Osteocyte (in vitro differentiated cells): ENCODE results near the gene EHMT2. TPM values are rescaled to one million over a fixed set of nuclear protein-coding genes. Genes with fewer than 3 reads are reported as not detected.
"Not testable (repeated sequence)": the region's sequence is repeated elsewhere in the genome, so short reads cannot be mapped to it uniquely, and the experiment has no call there.

Source experiments
- DNase-seq: peaks from one replicate; pipeline ENCODE4 v3.0.0; 2021; ENCODE audit warnings: mixed read lengths; ENCODE audit not compliant: unreplicated experiment; ENCODE audit errors: extremely low spot score
- H3K27ac Mint-ChIP-seq: one replicate; pipeline ENCODE4 v1.8.0; 2021; ENCODE audit warnings: mild to moderate bottlenecking, mixed read lengths; ENCODE audit not compliant: unreplicated experiment
- H3K27me3 Mint-ChIP-seq: one replicate; pipeline ENCODE4 v1.8.0; 2021; ENCODE audit warnings: mixed read lengths; ENCODE audit not compliant: unreplicated experiment
- H3K36me3 Mint-ChIP-seq: one replicate; pipeline ENCODE4 v1.8.0; 2021; ENCODE audit warnings: mixed read lengths; ENCODE audit not compliant: unreplicated experiment
- H3K4me1 Mint-ChIP-seq: one replicate; pipeline ENCODE4 v1.8.0; 2021; ENCODE audit warnings: mixed read lengths; ENCODE audit not compliant: unreplicated experiment
- H3K4me3 Mint-ChIP-seq: one replicate; pipeline ENCODE4 v1.8.0; 2021; ENCODE audit warnings: mild to moderate bottlenecking, moderate library complexity, mixed read lengths; ENCODE audit not compliant: unreplicated experiment
- H3K9me3 Mint-ChIP-seq: one replicate; pipeline ENCODE4 v1.8.0; 2021; ENCODE audit warnings: mixed read lengths; ENCODE audit not compliant: unreplicated experiment
- total RNA-seq: library from RNA; stranded (reverse); gene quantifications from 2 replicates; pipeline ENCODE4 v1.2.1, GENCODE V29; 2021
- TF ChIP-seq, protein P1 (sequence below): fragments of 200-600 bp; sonication (generic); IDR thresholded peaks from 2 replicates; pipeline ENCODE4 v1.5.0; 2021; ENCODE audit warnings: antibody characterized with exemption, mild to moderate bottlenecking, moderate library complexity

Gene EHMT2
- total RNA-seq, 1 donor from 2014 or later: 62.4 TPM

- Mint-ChIP-seq H3K4me3 (no peak overlapping the region), H3K27ac (no peak overlapping the region)
- DNase-seq: no peak
These were observed 46.6 kb downstream of the EHMT2 start for GRCh38 chr6:31850765-31851484.

DNA sequence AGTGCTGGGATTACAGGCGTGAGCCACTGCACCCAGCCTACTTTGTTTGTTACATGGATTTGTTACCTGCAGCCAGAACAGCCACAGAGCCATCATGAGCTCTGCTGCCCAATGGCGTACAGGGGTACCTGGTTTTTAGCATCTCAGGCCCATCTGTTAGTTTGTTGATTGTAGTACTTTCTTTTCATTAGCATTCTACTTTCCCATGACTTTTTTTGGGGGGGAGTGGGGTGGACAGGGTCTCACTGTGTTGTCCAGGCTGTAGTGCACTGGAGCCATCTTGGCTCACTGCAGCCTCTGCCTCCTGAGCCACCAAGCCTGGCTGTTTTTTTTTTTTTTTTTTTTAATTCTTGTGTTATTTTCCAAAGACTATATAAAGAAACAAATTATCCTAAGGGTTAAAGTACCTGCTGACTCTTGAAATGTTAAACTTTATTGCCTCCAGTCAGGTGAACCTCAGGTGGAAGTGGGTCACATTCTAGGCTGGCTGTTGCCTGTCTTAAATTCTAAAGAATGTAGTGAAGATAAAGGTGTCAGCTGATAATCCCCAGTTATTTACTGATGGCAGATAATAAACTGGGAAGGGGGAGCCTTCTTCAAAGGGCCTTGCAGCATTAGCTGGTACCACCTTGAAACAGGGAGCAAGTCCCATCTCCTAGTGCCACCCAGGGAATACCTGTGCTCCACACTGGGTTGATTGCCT lies 50.1 kb downstream of the EHMT2 start:
- no peak overlapping the region for H3K4me3 Mint-ChIP-seq
- TF ChIP-seq, protein P1, sequence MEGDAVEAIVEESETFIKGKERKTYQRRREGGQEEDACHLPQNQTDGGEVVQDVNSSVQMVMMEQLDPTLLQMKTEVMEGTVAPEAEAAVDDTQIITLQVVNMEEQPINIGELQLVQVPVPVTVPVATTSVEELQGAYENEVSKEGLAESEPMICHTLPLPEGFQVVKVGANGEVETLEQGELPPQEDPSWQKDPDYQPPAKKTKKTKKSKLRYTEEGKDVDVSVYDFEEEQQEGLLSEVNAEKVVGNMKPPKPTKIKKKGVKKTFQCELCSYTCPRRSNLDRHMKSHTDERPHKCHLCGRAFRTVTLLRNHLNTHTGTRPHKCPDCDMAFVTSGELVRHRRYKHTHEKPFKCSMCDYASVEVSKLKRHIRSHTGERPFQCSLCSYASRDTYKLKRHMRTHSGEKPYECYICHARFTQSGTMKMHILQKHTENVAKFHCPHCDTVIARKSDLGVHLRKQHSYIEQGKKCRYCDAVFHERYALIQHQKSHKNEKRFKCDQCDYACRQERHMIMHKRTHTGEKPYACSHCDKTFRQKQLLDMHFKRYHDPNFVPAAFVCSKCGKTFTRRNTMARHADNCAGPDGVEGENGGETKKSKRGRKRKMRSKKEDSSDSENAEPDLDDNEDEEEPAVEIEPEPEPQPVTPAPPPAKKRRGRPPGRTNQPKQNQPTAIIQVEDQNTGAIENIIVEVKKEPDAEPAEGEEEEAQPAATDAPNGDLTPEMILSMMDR: no peak
- no peaks in the 10 kb centered on the region for H3K9me3 Mint-ChIP-seq
- H3K27me3 Mint-ChIP-seq: no peaks in the 10 kb centered on the region
- H3K36me3 Mint-ChIP-seq: no peaks in the 10 kb centered on the region
- H3K4me1 Mint-ChIP-seq: no peaks in the 10 kb centered on the region
- H3K27ac Mint-ChIP-seq: no peak overlapping the region
- DNase-seq: no peak

More at GRCh38 chr6:31850765-31851484, 46.6 kb downstream of the EHMT2 start:
- Mint-ChIP-seq H3K9me3 (peaks cover 5% of the 10 kb centered on the region), H3K36me3 (peaks cover 1% of the 10 kb centered on the region), H3K27me3 (no peaks in the 10 kb centered on the region), H3K4me1 (no peaks in the 10 kb centered on the region)
- TF ChIP-seq, protein P1: no peak

- Mint-ChIP-seq H3K4me1 (peaks cover under 1% of the 10 kb centered on the region), H3K36me3 (peaks cover 12% of the 10 kb centered on the region), H3K27ac (no peak overlapping the region), H3K9me3 (no peaks in the 10 kb centered on the region), H3K27me3 (no peaks in the 10 kb centered on the region), H3K4me3 (no peak overlapping the region)
- DNase-seq: no peak
- TF ChIP-seq, protein P1: no peak
These were observed 53.0 kb downstream of the EHMT2 start for GRCh38 chr6:31844507-31844906.

DNA sequence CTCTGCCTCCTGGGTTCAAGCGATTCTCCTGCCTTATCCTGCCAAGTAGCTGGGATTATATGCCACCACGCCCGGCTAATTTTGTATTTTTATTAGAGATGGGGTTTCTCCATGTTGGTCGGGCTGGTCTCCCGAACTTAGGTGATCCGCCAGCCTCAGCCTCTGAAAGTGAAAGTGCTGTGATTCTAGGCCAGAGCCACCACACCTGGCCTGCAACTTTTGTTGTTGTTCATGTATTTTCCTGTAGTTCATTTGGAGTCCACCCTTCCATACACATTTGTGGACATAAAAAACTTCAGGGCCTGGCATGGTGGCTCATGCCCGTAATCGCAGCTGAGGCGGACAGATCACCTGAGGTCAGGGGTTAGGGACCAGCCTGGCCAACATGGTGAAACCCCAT lies 55.4 kb downstream of the EHMT2 start:
- Mint-ChIP-seq H3K4me3 (no peak overlapping the region), H3K9me3 (no peaks in the 10 kb centered on the region), H3K4me1 (peaks cover 20% of the 10 kb centered on the region), H3K36me3 (peaks cover 25% of the 10 kb centered on the region), H3K27me3 (no peaks in the 10 kb centered on the region), H3K27ac (no peak overlapping the region)
- TF ChIP-seq, protein P1: no peak
- no peak for DNase-seq

GRCh38 chr6:31839779-31840126 lies 57.7 kb downstream of the EHMT2 start:
- H3K27me3 Mint-ChIP-seq, H3K4me3 Mint-ChIP-seq, DNase-seq, H3K9me3 Mint-ChIP-seq, H3K27ac Mint-ChIP-seq: not testable (repeated sequence)
- peaks cover 38% of the 10 kb centered on the region for H3K36me3 Mint-ChIP-seq
- H3K4me1 Mint-ChIP-seq: peaks cover 38% of the 10 kb centered on the region
